ENCODE results near the gene UGT1A5. TPM values are rescaled to one million over a fixed set of nuclear protein-coding genes. Genes with fewer than 3 reads are reported as not detected.

UGT1A5 gene
- total and polyA plus RNA-seq, 2 of the 13 experiments (the other 11 are each of a cell fraction or from before 2014, with no cell fraction given): not detected

- no peak for TF ChIP-seq ZUFSP (CRISPR knock-in tag; IDR thresholded peaks at IDR 0.05; ENCODE audit: borderline replicate concordance)
- TF ChIP-seq PBX2 (CRISPR knock-in tag; IDR thresholded peaks at IDR 0.05): no peak
- TF ChIP-seq ATF4 (CRISPR knock-in tag; IDR thresholded peaks at IDR 0.05): peak in 1 of 2 experiments; percentile 87; a peak in 2 of 4 replicates
- TF ChIP-seq KDM5A (IDR thresholded peaks at IDR 0.05; ENCODE audit: borderline replicate concordance, low read length): no peak; the same call in 1 of the 2 replicates
- no peak for TF ChIP-seq FOXO4 (CRISPR knock-in tag; conservative IDR thresholded peaks at IDR 0.05)
- TF ChIP-seq TEAD2 (CRISPR knock-in tag; IDR thresholded peaks at IDR 0.05): no peak
- peak; percentile 83; the same call in 1 of the 2 replicates for TF ChIP-seq ZBED4 (CRISPR knock-in tag; IDR thresholded peaks at IDR 0.05; ENCODE audit: borderline replicate concordance)
- TF ChIP-seq ZNF430 (CRISPR knock-in tag; IDR thresholded peaks at IDR 0.05): peak; percentile 70; the same call in 1 of the 2 replicates
- peak; percentile 80; the same call in 1 of the 2 replicates for TF ChIP-seq NCOA1 (CRISPR knock-in tag; IDR thresholded peaks at IDR 0.05)
- peak; percentile 98 for TF ChIP-seq CREM (IDR thresholded peaks at IDR 0.05)
- TF ChIP-seq CREM (CRISPR knock-in tag; IDR thresholded peaks at IDR 0.05): no peak
- TF ChIP-seq ZNF547 (CRISPR knock-in tag; IDR thresholded peaks at IDR 0.05): no peak
- TF ChIP-seq ATF7 (IDR thresholded peaks at IDR 0.05): peak; percentile 81
- TF ChIP-seq ATF7 (CRISPR knock-in tag; IDR thresholded peaks at IDR 0.05): peak; percentile 91; the same call in 1 of the 2 replicates
- no peak for TF ChIP-seq KDM5B (CRISPR knock-in tag; IDR thresholded peaks at IDR 0.05; ENCODE audit: borderline replicate concordance)
- TF ChIP-seq NCOR1 (IDR thresholded peaks at IDR 0.05; ENCODE audit: borderline replicate concordance, low read length): peak; percentile 99
- TF ChIP-seq ZBTB1 (CRISPR knock-in tag; IDR thresholded peaks at IDR 0.05; ENCODE audit: borderline replicate concordance): no peak
- no peak for TF ChIP-seq ZNF777 (CRISPR knock-in tag; IDR thresholded peaks at IDR 0.05)
- no peak for TF ChIP-seq POLR2A (IDR thresholded peaks at IDR 0.05; ENCODE audit: insufficient read depth in 1 of 2, low read depth in 2 of 2, low read length in 2 of 2)
- no peak for TF ChIP-seq TBP (CRISPR knock-in tag; IDR thresholded peaks at IDR 0.05)
These were observed 32.5 kb downstream of the UGT1A5 start (continued) for GRCh38 chr2:233745073-233745755.

Measured in HepG2 (cell line).